HEK293 (cell line): ENCODE measurements around the gene EYS.

Source experiments
- CTCF ChIA-PET: fragments of 350-600 bp; formaldehyde crosslinking; extraction: SDS; loops from one replicate; lab custom pipeline; 2021; ENCODE audit warnings: antibody characterized with exemption; lab: Yijun Ruan, JAX
- POLR2A ChIA-PET: fragments of 300-600 bp; formaldehyde crosslinking; extraction: SDS; loops from one replicate; lab custom pipeline; 2020; ENCODE audit warnings: antibody characterized with exemption, inconsistent platforms; lab: Yijun Ruan, JAX
- H3K27ac ChIP-seq: fragments of 200-500 bp; sonication (Bioruptor generic); 2 replicates; pipeline ENCODE4 v1.5.1; 2014; ENCODE audit warnings: low read depth, low read length, control low read depth, inconsistent platforms; ENCODE audit errors: extremely low read depth
- H3K36me3 ChIP-seq, 2 experiments: fragments of 200-500 bp in 1 of 2; sonication (Bioruptor generic) in 1 of 2; 1 replicate in 1 of 2; 2 replicates in 1 of 2; pipeline ENCODE4 v1.5.1; 2014 to 2017; ENCODE audit warnings: inconsistent platforms in 2 of 2, low read length in 2 of 2; ENCODE audit not compliant: control insufficient read depth in 2 of 2, insufficient read depth in 1 of 2
- H3K4me1 ChIP-seq: fragments of 200-500 bp; sonication (Bioruptor generic); 2 replicates; pipeline ENCODE4 v1.5.1; 2014; ENCODE audit warnings: mild to moderate bottlenecking, low read length, inconsistent platforms; ENCODE audit not compliant: control insufficient read depth, insufficient read depth
- H3K4me3 ChIP-seq: 2 replicates; pipeline ENCODE4 v1.5.1; 2011; ENCODE audit warnings: low read depth, mild to moderate bottlenecking, control low read depth, low read length, moderate library complexity
- H3K9me3 ChIP-seq: fragments of 200-500 bp; sonication (Bioruptor generic); 2 replicates; pipeline ENCODE4 v1.5.1; 2014; ENCODE audit warnings: low read depth, low read length, inconsistent platforms; ENCODE audit not compliant: control insufficient read depth, insufficient read depth
- BCL11B ChIP-seq: fragments of 450-650 bp; formaldehyde crosslinking; IDR thresholded peaks from 2 replicates; pipeline ENCODE4 v1.5.1; 2016; ENCODE audit warnings: low read depth, missing biosample characterization, missing genetic modification characterization
- GFI1B ChIP-seq: fragments of 450-650 bp; formaldehyde crosslinking; IDR thresholded peaks from 2 replicates; pipeline ENCODE4 v1.5.1; 2016; ENCODE audit warnings: missing biosample characterization, missing genetic modification characterization
- GLI4 ChIP-seq: fragments of 450-650 bp; formaldehyde crosslinking; IDR thresholded peaks from 2 replicates; pipeline ENCODE4 v1.5.1; 2016; ENCODE audit warnings: missing biosample characterization, missing genetic modification characterization
- SALL2 ChIP-seq: fragments of 450-650 bp; formaldehyde crosslinking; IDR thresholded peaks from 2 replicates; pipeline ENCODE4 v1.5.0; 2017; ENCODE audit warnings: missing biosample characterization, mild to moderate bottlenecking, missing genetic modification characterization, borderline replicate concordance
- SCRT1 ChIP-seq: fragments of 450-650 bp; formaldehyde crosslinking; IDR thresholded peaks from 2 replicates; pipeline ENCODE4 v1.5.1; 2016; ENCODE audit warnings: missing biosample characterization, missing genetic modification characterization, borderline replicate concordance
- SETDB1 ChIP-seq: IDR thresholded peaks from one replicate; pipeline ENCODE4 v1.6.1; 2017; ENCODE audit warnings: mild to moderate bottlenecking, low read length, moderate library complexity, mixed read lengths; ENCODE audit not compliant: insufficient read length
- SP7 ChIP-seq: fragments of 450-650 bp; formaldehyde crosslinking; IDR thresholded peaks from 2 replicates; pipeline ENCODE4 v1.5.1; 2016; ENCODE audit warnings: missing biosample characterization, missing genetic modification characterization
- TRIM28 ChIP-seq: IDR thresholded peaks from 2 replicates; pipeline ENCODE4 v1.6.1; 2011; ENCODE audit warnings: low read length, control low read depth, borderline replicate concordance
- ZBTB8A ChIP-seq: fragments of 450-650 bp; formaldehyde crosslinking; IDR thresholded peaks from 2 replicates; pipeline ENCODE4 v1.5.1; 2016; ENCODE audit warnings: missing biosample characterization, missing genetic modification characterization
- ZNF132 ChIP-seq: fragments of 450-650 bp; formaldehyde crosslinking; IDR thresholded peaks from 2 replicates; pipeline ENCODE4 v1.5.1; 2017; ENCODE audit warnings: missing biosample characterization, missing genetic modification characterization, borderline replicate concordance
- ZNF221 ChIP-seq: fragments of 450-650 bp; formaldehyde crosslinking; IDR thresholded peaks from 2 replicates; pipeline ENCODE4 v1.5.1; 2017; ENCODE audit warnings: missing biosample characterization, missing genetic modification characterization, borderline replicate concordance
- ZNF274 ChIP-seq, 2 experiments: fragments of 200-500 bp in 1 of 2; fragments of 450-650 bp in 1 of 2; sonication (Bioruptor generic) in 1 of 2; formaldehyde crosslinking in 1 of 2; IDR thresholded peaks; 2 replicates each; pipeline versions ENCODE4 v1.5.1 to v1.6.1; 2014 to 2016; ENCODE audit warnings: borderline replicate concordance in 1 of 2, inconsistent platforms in 1 of 2, low read length in 1 of 2, missing biosample characterization in 1 of 2, missing genetic modification characterization in 1 of 2
- ZNF302 ChIP-seq: fragments of 450-650 bp; formaldehyde crosslinking; IDR thresholded peaks from 2 replicates; pipeline ENCODE4 v1.5.1; 2016; ENCODE audit warnings: missing biosample characterization, missing genetic modification characterization, low read depth
- ZNF416 ChIP-seq: fragments of 450-650 bp; formaldehyde crosslinking; IDR thresholded peaks from 2 replicates; pipeline ENCODE4 v1.5.1; 2016; ENCODE audit warnings: missing biosample characterization, missing genetic modification characterization
- ZNF529 ChIP-seq: fragments of 450-650 bp; formaldehyde crosslinking; IDR thresholded peaks from 2 replicates; pipeline ENCODE4 v1.5.1; 2017; ENCODE audit warnings: missing genetic modification characterization, missing biosample characterization; ENCODE audit not compliant: insufficient replicate concordance
- ZNF549 ChIP-seq: fragments of 450-650 bp; IDR thresholded peaks from 2 replicates; pipeline ENCODE4 v1.5.1; 2018; ENCODE audit warnings: missing biosample characterization, missing genetic modification characterization, mild to moderate bottlenecking, inconsistent platforms, moderate library complexity
- ZNF654 ChIP-seq: fragments of 450-650 bp; formaldehyde crosslinking; IDR thresholded peaks from 2 replicates; pipeline ENCODE4 v1.5.1; 2016; ENCODE audit warnings: low read depth, missing biosample characterization, missing genetic modification characterization
- ZNF707 ChIP-seq: fragments of 450-650 bp; formaldehyde crosslinking; IDR thresholded peaks from 2 replicates; pipeline ENCODE4 v1.5.1; 2016; ENCODE audit warnings: missing biosample characterization, missing genetic modification characterization
- ZNF777 ChIP-seq: fragments of 450-650 bp; formaldehyde crosslinking; IDR thresholded peaks from 2 replicates; pipeline ENCODE4 v1.5.1; 2017; ENCODE audit warnings: missing biosample characterization, missing genetic modification characterization, borderline replicate concordance
- ZNF830 ChIP-seq: fragments of 450-650 bp; IDR thresholded peaks from 2 replicates; pipeline ENCODE4 v1.5.0; 2018; ENCODE audit warnings: missing biosample characterization, missing genetic modification characterization, low read depth, mild to moderate bottlenecking, moderate library complexity
- ZSCAN16 ChIP-seq: fragments of 450-650 bp; formaldehyde crosslinking; IDR thresholded peaks from 2 replicates; pipeline ENCODE4 v1.5.1; 2016; ENCODE audit warnings: missing biosample characterization, missing genetic modification characterization
- TF ChIP-seq, protein P1 (sequence below): fragments of 450-650 bp; formaldehyde crosslinking; IDR thresholded peaks from 2 replicates; pipeline ENCODE4 v1.5.1; 2016; ENCODE audit warnings: missing biosample characterization, missing genetic modification characterization

The EYS gene

DNA sequence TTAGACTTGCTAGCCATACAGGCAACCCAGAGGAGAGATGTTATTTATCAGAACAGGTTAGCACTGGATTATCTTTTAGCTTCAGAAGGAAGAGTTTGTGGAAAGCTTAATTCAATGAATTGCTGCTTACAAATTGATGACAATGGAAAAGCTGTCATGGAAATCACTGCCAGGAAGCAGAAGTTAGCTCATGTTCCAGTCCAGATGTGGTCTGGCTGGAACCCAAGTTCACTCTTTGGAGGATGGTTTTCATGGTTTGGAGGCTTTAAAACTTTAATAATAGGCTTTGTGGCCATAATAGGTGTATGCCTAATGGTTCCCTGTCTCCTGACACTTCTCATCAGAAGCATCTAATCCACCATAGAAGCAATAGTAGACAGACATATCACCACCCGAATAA lies 1372.4 kb downstream of the EYS start (continued):
- TF ChIP-seq SP7 (tag by site-specific recombination) (no peak), ZNF302 (tag by site-specific recombination) (no peak), ZNF221 (tag by site-specific recombination) (no peak), GFI1B (tag by site-specific recombination) (no peak), ZBTB8A (tag by site-specific recombination) (no peak), BCL11B (tag by site-specific recombination) (no peak), ZNF416 (tag by site-specific recombination) (no peak), ZNF132 (tag by site-specific recombination) (no peak), GLI4 (tag by site-specific recombination) (no peak)
- TF ChIP-seq, all 188 proteins: peak for 0

DNA sequence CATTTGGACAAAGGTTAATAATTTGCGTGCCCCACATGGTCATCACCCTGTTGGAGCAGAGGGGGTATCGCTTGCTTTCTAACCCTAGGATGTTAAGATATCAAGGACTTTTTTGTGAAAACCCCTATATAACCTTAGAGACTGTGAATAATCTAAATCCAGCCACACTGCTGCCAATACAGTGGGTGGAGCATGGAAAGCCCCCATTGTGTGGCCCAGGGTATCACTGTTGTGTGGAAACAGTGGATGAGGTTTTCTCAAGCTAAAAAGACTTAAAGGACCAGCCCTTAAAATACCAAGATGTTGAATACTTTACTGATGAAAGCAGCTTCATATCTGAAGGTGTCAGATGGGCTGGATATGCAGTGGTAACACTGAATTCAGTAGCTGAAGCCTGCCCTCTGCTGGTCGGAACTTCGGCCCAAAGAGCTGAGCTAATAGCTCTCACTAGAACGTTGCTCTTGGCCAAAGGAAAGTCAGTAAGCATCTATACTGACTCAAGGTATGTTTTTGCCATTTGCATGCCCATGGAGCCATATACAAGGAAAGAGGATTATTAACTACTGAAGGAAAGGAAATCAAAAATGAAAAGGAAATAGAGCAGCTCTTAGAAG lies 1376.2 kb downstream of the EYS start:
- POLR2A ChIA-PET = no interaction called here
- TF ChIP-seq ZNF830 (no peak), ZNF654 (tag by site-specific recombination) (peak; percentile 68), ZNF529 (tag by site-specific recombination) (no peak)
- CTCF ChIA-PET = interaction anchor here (0.6 to 8.9 kb wide), 44 partner anchors 8 to 1360 kb away, joined by 3 to 109 read pairs (median 4); no protein-coding TSS in a partner anchor
- H3K9me3 ChIP-seq = no peaks in the 10 kb centered on the region
- H3K4me3 ChIP-seq = no peak overlapping the region
- H3K27ac ChIP-seq = no peak overlapping the region
- no peaks in the 10 kb centered on the region for H3K36me3 ChIP-seq
- H3K4me1 ChIP-seq = no peaks in the 10 kb centered on the region

DNA sequence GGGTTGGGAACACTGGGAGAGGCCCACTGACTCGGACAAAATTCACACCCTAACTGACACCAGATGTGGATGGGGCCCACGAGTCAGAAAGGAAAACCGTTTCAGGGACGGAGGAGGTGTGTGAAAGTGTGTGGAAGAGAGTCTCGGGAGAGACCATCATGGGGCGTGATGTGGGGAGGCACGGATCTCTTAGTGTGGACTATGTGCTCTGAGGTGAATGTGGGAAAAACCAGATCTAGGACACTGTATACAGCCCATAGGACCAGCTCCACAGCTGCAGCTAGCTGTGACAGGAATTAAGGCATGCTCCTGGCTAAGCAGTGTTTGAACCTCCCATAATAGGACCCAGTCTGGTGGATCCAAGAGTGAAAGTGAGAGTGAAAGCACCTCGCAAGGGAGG lies 1380.1 kb downstream of the EYS start:
- POLR2A ChIA-PET = no interaction called here
- TF ChIP-seq SCRT1 (tag by site-specific recombination) (no peak), SETDB1 (peak; percentile 54), SALL2 (no peak), SP7 (tag by site-specific recombination) (no peak), ZNF274 (IDR thresholded peaks at IDR 0.05; ENCODE audit: low read length) (no peak), ZNF274 (tag by site-specific recombination; IDR thresholded peaks at IDR 0.05; ENCODE audit: borderline replicate concordance) (no peak), ZSCAN16 (no peak), ZNF777 (no peak), TRIM28 (peak; percentile 42; the same call in 1 of the 2 replicates)
- no peak overlapping the region for H3K27ac ChIP-seq
- CTCF ChIA-PET = interaction anchor here (0.6 kb wide), 1 partner anchor 99 kb away, joined by 3 read pairs; no protein-coding TSS in a partner anchor
- no peaks in the 10 kb centered on the region for H3K36me3 ChIP-seq
- H3K4me1 ChIP-seq = no peaks in the 10 kb centered on the region
- H3K9me3 ChIP-seq = no peaks in the 10 kb centered on the region
- no peak overlapping the region for H3K4me3 ChIP-seq

DNA sequence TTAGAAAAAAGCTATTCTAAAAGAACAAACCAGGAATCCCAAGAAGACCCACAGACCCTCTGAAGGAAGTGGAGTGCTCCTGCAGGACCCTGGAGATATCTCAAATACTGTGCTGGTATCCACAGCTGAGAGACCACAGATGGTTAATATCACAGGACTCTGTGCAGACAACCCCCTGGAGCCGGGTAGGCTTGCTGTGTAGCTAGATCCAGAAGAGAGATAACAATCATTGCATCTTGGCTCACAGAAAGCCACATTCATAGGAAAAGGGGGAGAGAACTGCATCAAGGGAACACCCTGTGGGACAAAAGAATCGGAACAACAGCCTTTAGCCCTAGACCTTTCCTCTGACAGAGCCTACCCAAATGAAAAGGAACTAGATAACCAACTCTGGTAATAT lies 1381.9 kb downstream of the EYS start:
- Histone ChIP-seq H3K27ac (no peak overlapping the region), H3K9me3 (no peaks in the 10 kb centered on the region), H3K4me3 (no peak overlapping the region), H3K4me1 (no peaks in the 10 kb centered on the region), H3K36me3 (no peaks in the 10 kb centered on the region)
- POLR2A ChIA-PET = no interaction called here
- TF ChIP-seq ZNF707 (no peak), ZNF549 (tag by site-specific recombination) (no peak)
- TF ChIP-seq, protein P1, sequence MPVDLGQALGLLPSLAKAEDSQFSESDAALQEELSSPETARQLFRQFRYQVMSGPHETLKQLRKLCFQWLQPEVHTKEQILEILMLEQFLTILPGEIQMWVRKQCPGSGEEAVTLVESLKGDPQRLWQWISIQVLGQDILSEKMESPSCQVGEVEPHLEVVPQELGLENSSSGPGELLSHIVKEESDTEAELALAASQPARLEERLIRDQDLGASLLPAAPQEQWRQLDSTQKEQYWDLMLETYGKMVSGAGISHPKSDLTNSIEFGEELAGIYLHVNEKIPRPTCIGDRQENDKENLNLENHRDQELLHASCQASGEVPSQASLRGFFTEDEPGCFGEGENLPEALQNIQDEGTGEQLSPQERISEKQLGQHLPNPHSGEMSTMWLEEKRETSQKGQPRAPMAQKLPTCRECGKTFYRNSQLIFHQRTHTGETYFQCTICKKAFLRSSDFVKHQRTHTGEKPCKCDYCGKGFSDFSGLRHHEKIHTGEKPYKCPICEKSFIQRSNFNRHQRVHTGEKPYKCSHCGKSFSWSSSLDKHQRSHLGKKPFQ (tag by site-specific recombination) = no peak
- CTCF ChIA-PET = interaction anchor here (0.5 to 0.9 kb wide), 4 partner anchors 44 to 312 kb away, joined by 3 to 5 read pairs (median 4); no protein-coding TSS in a partner anchor
